HepG2 (cell line): Measurements from ENCODE around the gene CYP20A1. TPM values are rescaled to one million over a fixed set of nuclear protein-coding genes. Genes with fewer than 3 reads are reported as not detected.

Experiments used
- ATF1 ChIP-seq: IDR thresholded peaks from 2 replicates; pipeline ENCODE4 v1.6.1; 2016; ENCODE audit warnings: mild to moderate bottlenecking, control low read depth
- CAMTA2 ChIP-seq: sonication (generic); formaldehyde crosslinking; IDR thresholded peaks from 2 replicates; pipeline ENCODE4 v1.4.0; 2020; ENCODE audit warnings: mild to moderate bottlenecking, missing genetic modification reagents, borderline replicate concordance
- JARID2 ChIP-seq: sonication (generic); formaldehyde crosslinking; IDR thresholded peaks from 2 replicates; pipeline ENCODE4 v1.8.1; 2023; ENCODE audit warnings: missing genetic modification reagents, inconsistent platforms; ENCODE audit not compliant: insufficient replicate concordance
- MATR3 ChIP-seq: sonication (generic); formaldehyde crosslinking; IDR thresholded peaks from 2 replicates; pipeline ENCODE4 v1.4.0; 2020; ENCODE audit warnings: missing genetic modification reagents
- SIN3A ChIP-seq: IDR thresholded peaks from 2 replicates; pipeline ENCODE4 v1.6.1; 2011; ENCODE audit warnings: low read depth, mild to moderate bottlenecking, control low read depth, low read length, borderline replicate concordance
- SP1 ChIP-seq, 2 experiments: fragments of 450-650 bp in 1 of 2; sonication (generic) in 1 of 2; formaldehyde crosslinking in 1 of 2; IDR thresholded peaks; 2 replicates each; pipeline versions ENCODE4 v1.4.0 to v1.6.1; 2016 to 2020; ENCODE audit warnings: missing genetic modification reagents in 1 of 2
- UBTF ChIP-seq: sonication (generic); formaldehyde crosslinking; IDR thresholded peaks from 2 replicates; pipeline ENCODE4 v1.4.0; 2020; ENCODE audit warnings: mild to moderate bottlenecking, missing genetic modification reagents
- XBP1 ChIP-seq: sonication (generic); formaldehyde crosslinking; IDR thresholded peaks from 2 replicates; pipeline ENCODE4 v1.5.0; 2020; ENCODE audit warnings: missing genetic modification reagents
- ZNF230 ChIP-seq: sonication (generic); formaldehyde crosslinking; IDR thresholded peaks from 2 replicates; pipeline ENCODE4 v1.4.0; 2020; ENCODE audit warnings: mild to moderate bottlenecking, missing genetic modification reagents
- ZNF431 ChIP-seq: sonication (generic); formaldehyde crosslinking; IDR thresholded peaks from 2 replicates; pipeline ENCODE4 v1.9.0; 2022; ENCODE audit warnings: missing genetic modification reagents, low read depth, mild to moderate bottlenecking, borderline replicate concordance
- ZNF557 ChIP-seq: sonication (generic); formaldehyde crosslinking; IDR thresholded peaks from 2 replicates; pipeline ENCODE4 v1.4.0; 2020; ENCODE audit warnings: missing genetic modification reagents
- ZNF703 ChIP-seq: sonication (generic); formaldehyde crosslinking; IDR thresholded peaks from 2 replicates; pipeline ENCODE4 v1.5.1; 2020; ENCODE audit warnings: missing genetic modification reagents, mild to moderate bottlenecking, moderate library complexity, borderline replicate concordance
- ZNF709 ChIP-seq: sonication (generic); formaldehyde crosslinking; IDR thresholded peaks from 2 replicates; pipeline ENCODE4 v1.5.0; 2020; ENCODE audit warnings: mild to moderate bottlenecking, missing genetic modification reagents
- ZNF841 ChIP-seq: sonication (generic); formaldehyde crosslinking; IDR thresholded peaks from 2 replicates; pipeline ENCODE4 v1.8.1; 2023; ENCODE audit warnings: missing genetic modification reagents, borderline replicate concordance
- polyA plus RNA-seq, 8 experiments: library from polyadenylated mRNA; depleted of rRNA in 3 of 8; stranded (reverse) in 7 of 8; unstranded in 1 of 8; fragments of >200 nt; fragmentation: Illumina TruSeq in 4 of 8; extraction: Trizol in 4 of 8; gene quantifications; 2 replicates each; pipeline versions ENCODE4 v1.2.1 to v1.2.3, GENCODE V29; 2011 to 2016; ENCODE audit warnings: low read depth in 4 of 8, missing spikeins in 1 of 8, mixed read lengths in 1 of 8; ENCODE audit not compliant: insufficient read depth in 1 of 8
- total RNA-seq, 5 experiments: library from RNA; depleted of rRNA; stranded (reverse); fragments of >200 nt; fragmentation: Illumina TruSeq; extraction: Trizol; gene quantifications; 2 replicates each; pipeline ENCODE4 v1.2.3, GENCODE V29; 2016; ENCODE audit warnings: low read depth in 1 of 5
- TF ChIP-seq, protein P1 (sequence below): sonication (generic); formaldehyde crosslinking; IDR thresholded peaks from 2 replicates; pipeline ENCODE4 v1.8.0; 2022; ENCODE audit warnings: low read depth, missing genetic modification reagents
- TF ChIP-seq, protein P2 (sequence below): sonication (generic); formaldehyde crosslinking; IDR thresholded peaks from 2 replicates; pipeline ENCODE4 v1.5.0; 2020; ENCODE audit warnings: mild to moderate bottlenecking, missing genetic modification reagents

Gene CYP20A1
- total and polyA plus RNA-seq, 2 of the 13 experiments (the other 11 are each of a cell fraction or from before 2014, with no cell fraction given), result 9.6 to 35.3 TPM

GRCh38 chr2:203238704-203239526 is at the start of gene CYP20A1 (continued):
- TF ChIP-seq, protein P1, sequence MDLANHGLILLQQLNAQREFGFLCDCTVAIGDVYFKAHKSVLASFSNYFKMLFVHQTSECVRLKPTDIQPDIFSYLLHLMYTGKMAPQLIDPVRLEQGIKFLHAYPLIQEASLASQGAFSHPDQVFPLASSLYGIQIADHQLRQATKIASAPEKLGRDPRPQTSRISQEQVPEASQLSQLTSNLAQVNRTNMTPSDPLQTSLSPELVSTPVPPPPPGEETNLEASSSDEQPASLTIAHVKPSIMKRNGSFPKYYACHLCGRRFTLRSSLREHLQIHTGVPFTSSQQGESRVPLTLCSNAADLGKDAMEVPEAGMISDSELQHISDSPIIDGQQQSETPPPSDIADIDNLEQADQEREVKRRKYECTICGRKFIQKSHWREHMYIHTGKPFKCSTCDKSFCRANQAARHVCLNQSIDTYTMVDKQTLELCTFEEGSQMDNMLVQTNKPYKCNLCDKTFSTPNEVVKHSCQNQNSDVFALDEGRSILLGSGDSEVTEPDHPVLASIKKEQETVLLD, result no peak
- TF ChIP-seq JARID2 (no peak), XBP1 (CRISPR knock-in tag) (no peak; the same call in 1 of the 2 replicates), ZNF431 (CRISPR knock-in tag) (no peak; the same call in 1 of the 2 replicates), ZNF841 (CRISPR knock-in tag) (no peak), ZNF703 (peak; percentile 98), SIN3A (peak; percentile 73; the same call in 1 of the 2 replicates), ZNF709 (CRISPR knock-in tag) (peak; percentile 97), ATF1 (CRISPR knock-in tag) (peak; percentile 57), SP1 (IDR thresholded peaks at IDR 0.05) (no peak), SP1 (CRISPR knock-in tag; IDR thresholded peaks at IDR 0.05) (peak; percentile 93), CAMTA2 (peak; percentile 95), MATR3 (no peak), ZNF230 (CRISPR knock-in tag) (peak; percentile 87), ZNF557 (CRISPR knock-in tag) (peak; percentile 71; the same call in 1 of the 2 replicates), UBTF (CRISPR knock-in tag) (peak; percentile 97)
- TF ChIP-seq, protein P2, sequence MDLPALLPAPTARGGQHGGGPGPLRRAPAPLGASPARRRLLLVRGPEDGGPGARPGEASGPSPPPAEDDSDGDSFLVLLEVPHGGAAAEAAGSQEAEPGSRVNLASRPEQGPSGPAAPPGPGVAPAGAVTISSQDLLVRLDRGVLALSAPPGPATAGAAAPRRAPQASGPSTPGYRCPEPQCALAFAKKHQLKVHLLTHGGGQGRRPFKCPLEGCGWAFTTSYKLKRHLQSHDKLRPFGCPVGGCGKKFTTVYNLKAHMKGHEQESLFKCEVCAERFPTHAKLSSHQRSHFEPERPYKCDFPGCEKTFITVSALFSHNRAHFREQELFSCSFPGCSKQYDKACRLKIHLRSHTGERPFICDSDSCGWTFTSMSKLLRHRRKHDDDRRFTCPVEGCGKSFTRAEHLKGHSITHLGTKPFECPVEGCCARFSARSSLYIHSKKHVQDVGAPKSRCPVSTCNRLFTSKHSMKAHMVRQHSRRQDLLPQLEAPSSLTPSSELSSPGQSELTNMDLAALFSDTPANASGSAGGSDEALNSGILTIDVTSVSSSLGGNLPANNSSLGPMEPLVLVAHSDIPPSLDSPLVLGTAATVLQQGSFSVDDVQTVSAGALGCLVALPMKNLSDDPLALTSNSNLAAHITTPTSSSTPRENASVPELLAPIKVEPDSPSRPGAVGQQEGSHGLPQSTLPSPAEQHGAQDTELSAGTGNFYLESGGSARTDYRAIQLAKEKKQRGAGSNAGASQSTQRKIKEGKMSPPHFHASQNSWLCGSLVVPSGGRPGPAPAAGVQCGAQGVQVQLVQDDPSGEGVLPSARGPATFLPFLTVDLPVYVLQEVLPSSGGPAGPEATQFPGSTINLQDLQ (CRISPR knock-in tag), result peak; percentile 52
